Mucosa of descending colon (tissue), 3 donors: ENCODE measurements around the gene FAM170B. TPM values are rescaled to one million over a fixed set of nuclear protein-coding genes. Genes with fewer than 3 reads are reported as not detected.

Experiments used
- ATAC-seq: fragments of 200-7000 bp; cut with Tn5 transposase; one replicate; pipeline ENCODE4 v1.9.1; 2020; ENCODE audit warnings: mild to moderate bottlenecking, moderate library complexity
- DNase-seq, 3 donors: peaks; one replicate each; pipeline ENCODE4 v3.0.0-alpha.2; 2020
- H3K36me3 ChIP-seq: fragments of 200-600 bp; one replicate; pipeline ENCODE4 v1.8.0; 2021; ENCODE audit warnings: low read depth, mild to moderate bottlenecking
- H3K4me1 ChIP-seq: fragments of 200-600 bp; one replicate; pipeline ENCODE4 v1.8.0; 2021; ENCODE audit warnings: low read depth, mild to moderate bottlenecking
- H3K4me3 ChIP-seq: fragments of 200-600 bp; one replicate; pipeline ENCODE4 v1.8.0; 2021; ENCODE audit warnings: mild to moderate bottlenecking
- H3K9me3 ChIP-seq: fragments of 200-600 bp; one replicate; pipeline ENCODE4 v1.8.0; 2021; ENCODE audit warnings: mild to moderate bottlenecking
- intact Hi-C, 2 donors: fragments of 100-400 bp; cut with DNase I in 1 of 2; cut with micrococcal nuclease in 1 of 2; formaldehyde crosslinking; loops; one replicate each; pipeline versions ENCODE4 v1.11.0 to v1.11.1; 2022; cut with DNase I, micrococcal nuclease
- total RNA-seq, 3 donors: library from RNA; stranded (reverse); fragmentation: NEBNext Ultra II Directional in 2 of 3; extraction: Animal tissue kit (Norgen Biotek cat#: 25700) in 2 of 3; gene quantifications; one replicate each; pipeline versions ENCODE4 v1.2.1 to v1.2.4, GENCODE V29; 2021 to 2023
- TF ChIP-seq, protein P1 (sequence below): fragments of 200-600 bp; IDR thresholded peaks from one replicate; pipeline ENCODE4 v1.8.0; 2022; ENCODE audit warnings: antibody characterized with exemption, mild to moderate bottlenecking
- donor health status: DM: no; HTN: no; CAD: no; lungs with moderate emphysema.
- donor health status: DM: no; HTN: no; CAD: no.
- donor health status: DM: no; HTN: yes; CAD: no.

The FAM170B gene
- total RNA-seq, 3 donors from 2014 or later = not detected

DNA sequence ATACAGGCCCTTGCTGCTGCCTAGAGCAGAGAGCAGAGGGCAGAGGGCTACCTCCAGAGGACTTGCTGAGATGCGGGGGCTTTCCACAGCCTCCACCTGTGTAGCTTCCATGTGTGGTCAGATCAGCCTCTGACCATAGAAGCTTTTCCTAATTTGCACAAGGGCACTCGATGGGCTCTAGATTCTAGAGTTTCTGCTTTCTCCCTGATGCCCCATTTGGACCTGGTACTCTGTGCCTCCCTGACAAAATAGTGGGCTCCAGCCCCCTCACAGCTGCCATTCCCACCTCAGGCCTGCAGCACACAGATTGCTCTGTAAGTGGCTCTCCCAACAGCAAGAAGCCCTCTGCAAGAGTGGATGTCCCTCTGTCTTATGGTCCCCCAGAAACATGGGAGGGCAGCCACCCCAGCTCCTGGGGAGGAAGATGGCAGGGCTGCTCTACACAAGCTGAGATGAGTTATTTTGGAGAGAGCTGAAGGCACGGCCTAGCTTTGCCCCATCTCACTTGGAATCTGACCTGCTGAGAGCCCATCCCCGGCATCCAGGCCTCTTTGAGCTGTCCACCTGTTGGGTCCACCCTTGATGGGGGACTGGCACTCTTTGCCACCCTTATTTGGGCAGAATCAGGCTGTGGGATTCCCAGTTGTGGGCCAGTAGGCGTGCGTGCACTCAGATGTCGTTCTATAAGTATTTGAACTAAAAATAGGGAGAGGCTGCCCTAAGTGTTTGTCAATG lies 37.7 kb upstream of the FAM170B start:
- ATAC-seq (no peak), DNase-seq (no peak)
- Histone ChIP-seq H3K36me3 (no peaks in the 10 kb centered on the region), H3K9me3 (no peaks in the 10 kb centered on the region), H3K4me3 (no peak overlapping the region), H3K4me1 (no peaks in the 10 kb centered on the region)
- intact Hi-C loops = no loop called here
- TF ChIP-seq, protein P1, sequence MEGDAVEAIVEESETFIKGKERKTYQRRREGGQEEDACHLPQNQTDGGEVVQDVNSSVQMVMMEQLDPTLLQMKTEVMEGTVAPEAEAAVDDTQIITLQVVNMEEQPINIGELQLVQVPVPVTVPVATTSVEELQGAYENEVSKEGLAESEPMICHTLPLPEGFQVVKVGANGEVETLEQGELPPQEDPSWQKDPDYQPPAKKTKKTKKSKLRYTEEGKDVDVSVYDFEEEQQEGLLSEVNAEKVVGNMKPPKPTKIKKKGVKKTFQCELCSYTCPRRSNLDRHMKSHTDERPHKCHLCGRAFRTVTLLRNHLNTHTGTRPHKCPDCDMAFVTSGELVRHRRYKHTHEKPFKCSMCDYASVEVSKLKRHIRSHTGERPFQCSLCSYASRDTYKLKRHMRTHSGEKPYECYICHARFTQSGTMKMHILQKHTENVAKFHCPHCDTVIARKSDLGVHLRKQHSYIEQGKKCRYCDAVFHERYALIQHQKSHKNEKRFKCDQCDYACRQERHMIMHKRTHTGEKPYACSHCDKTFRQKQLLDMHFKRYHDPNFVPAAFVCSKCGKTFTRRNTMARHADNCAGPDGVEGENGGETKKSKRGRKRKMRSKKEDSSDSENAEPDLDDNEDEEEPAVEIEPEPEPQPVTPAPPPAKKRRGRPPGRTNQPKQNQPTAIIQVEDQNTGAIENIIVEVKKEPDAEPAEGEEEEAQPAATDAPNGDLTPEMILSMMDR = no peak

DNA sequence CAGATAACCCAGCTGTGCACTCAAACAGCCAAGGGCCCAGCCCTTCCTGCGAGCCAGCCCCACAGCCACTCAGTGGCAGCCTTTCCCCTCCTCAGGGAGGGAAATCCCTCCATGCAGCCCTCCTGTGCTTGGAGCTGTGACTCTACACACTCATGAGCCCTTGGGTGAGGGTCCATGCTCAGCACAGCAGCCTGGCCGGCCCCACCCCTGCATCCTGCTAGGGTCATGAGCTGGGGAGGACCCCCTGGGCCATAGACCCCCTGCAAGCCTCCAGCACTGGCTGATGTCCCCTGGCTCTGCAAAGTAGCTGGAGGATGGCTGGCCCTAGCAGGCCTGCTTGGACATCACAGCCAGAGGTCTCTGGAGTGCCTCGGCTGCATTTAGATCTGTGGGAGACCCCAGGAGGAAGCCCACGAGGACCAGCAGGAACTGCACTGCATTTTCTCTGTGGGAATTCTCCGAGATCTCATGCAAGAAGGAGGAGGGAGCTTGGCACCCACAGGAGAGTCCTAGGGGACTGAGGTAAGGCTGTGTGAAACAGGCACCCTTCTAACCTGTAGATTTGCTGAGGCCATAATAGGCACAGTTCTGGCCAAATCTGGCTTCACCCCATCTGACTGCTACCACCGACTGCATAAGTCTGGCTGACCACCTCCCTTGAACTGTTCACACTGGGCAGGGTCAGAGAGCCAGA lies 37.0 kb upstream of the FAM170B start:
- no peak for DNase-seq
- TF ChIP-seq, protein P1 = no peak
- no peak for ATAC-seq
- intact Hi-C loops = no loop called here
- Histone ChIP-seq H3K9me3 (no peaks in the 10 kb centered on the region), H3K36me3 (no peaks in the 10 kb centered on the region), H3K4me1 (no peaks in the 10 kb centered on the region), H3K4me3 (no peak overlapping the region)

DNA sequence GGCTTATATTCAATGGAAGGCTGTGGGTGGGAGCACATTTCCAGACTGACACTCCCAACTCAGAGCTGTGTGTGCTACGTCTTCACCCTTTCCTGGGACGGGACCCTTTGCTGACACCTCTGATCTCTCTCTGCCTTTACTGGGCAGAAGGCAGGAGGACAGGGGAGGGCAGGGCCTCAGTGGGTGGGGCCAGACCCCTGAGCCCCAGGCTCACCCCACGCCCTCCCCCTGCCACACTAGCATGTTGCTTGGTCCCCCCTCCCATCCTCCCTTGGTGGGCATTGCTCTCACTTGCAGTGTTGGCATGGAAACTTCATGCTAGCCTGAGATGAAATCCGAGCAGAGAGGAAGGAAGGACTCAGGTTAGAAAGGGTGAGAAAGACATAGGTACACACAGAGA lies 36.0 kb upstream of the FAM170B start:
- no peaks in the 10 kb centered on the region for H3K9me3 ChIP-seq
- TF ChIP-seq, protein P1 = no peak
- H3K4me1 ChIP-seq = no peaks in the 10 kb centered on the region
- ATAC-seq (no peak), DNase-seq (no peak)
- H3K36me3 ChIP-seq = no peaks in the 10 kb centered on the region
- intact Hi-C loops = loop anchor here in 1 of 2 donors (10.0 kb wide), 1 partner anchor 185 kb away; no protein-coding TSS in a partner anchor
- no peak overlapping the region for H3K4me3 ChIP-seq

DNA sequence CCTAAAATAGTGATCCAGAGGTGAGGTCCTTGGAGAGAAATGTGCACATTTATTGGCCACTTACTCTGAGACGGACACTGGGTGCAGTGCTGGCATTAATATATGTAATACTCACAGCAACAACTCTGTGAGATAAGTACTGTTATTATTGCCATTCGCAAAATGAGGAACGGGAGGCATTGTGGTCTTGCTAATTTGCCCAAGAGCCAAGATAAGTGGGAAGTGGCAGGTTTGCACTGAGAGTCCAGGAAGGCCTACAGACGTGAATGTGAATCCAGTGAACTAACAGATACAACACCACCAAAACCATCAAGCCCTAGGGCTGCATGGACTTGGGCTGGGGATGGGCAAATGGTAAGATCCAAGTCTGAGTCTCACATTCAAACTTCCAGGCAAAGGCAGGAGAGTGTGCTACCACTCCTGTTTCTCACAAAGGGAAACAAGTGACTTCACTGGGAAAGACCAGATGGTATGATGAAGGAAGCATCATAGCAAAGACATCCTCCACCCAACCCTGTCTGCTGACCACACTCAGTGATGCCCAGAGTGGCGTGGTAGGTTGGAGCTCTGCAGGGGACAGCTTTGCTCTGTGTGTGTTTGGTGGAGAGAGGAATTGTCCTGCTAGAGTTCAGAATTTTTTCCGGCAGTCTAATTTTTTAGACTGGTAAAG lies 35.1 kb upstream of the FAM170B start:
- Histone ChIP-seq H3K9me3 (no peaks in the 10 kb centered on the region), H3K4me3 (no peak overlapping the region), H3K4me1 (no peaks in the 10 kb centered on the region), H3K36me3 (no peaks in the 10 kb centered on the region)
- TF ChIP-seq, protein P1 = no peak
- intact Hi-C loops = loop anchor here in 1 of 2 donors (10.0 kb wide), 1 partner anchor 184 kb away; no protein-coding TSS in a partner anchor
- DNase-seq (no peak), ATAC-seq (no peak)

GRCh38 chr10:49168171-49168540 lies 34.3 kb upstream of the FAM170B start:
- no peaks in the 10 kb centered on the region for H3K36me3 ChIP-seq
- intact Hi-C loops = loop anchor here in 1 of 2 donors (10.0 kb wide), 1 partner anchor 183 kb away; no protein-coding TSS in a partner anchor
- TF ChIP-seq, protein P1 = no peak
- ATAC-seq = no peak
- H3K4me3 ChIP-seq = no peak overlapping the region
- H3K4me1 ChIP-seq = no peaks in the 10 kb centered on the region
- DNase-seq = no peak
- H3K9me3 ChIP-seq = no peaks in the 10 kb centered on the region
